Measurements from ENCODE around the gene P2RY10.

Gene P2RY10, protein sequence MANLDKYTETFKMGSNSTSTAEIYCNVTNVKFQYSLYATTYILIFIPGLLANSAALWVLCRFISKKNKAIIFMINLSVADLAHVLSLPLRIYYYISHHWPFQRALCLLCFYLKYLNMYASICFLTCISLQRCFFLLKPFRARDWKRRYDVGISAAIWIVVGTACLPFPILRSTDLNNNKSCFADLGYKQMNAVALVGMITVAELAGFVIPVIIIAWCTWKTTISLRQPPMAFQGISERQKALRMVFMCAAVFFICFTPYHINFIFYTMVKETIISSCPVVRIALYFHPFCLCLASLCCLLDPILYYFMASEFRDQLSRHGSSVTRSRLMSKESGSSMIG

DNA sequence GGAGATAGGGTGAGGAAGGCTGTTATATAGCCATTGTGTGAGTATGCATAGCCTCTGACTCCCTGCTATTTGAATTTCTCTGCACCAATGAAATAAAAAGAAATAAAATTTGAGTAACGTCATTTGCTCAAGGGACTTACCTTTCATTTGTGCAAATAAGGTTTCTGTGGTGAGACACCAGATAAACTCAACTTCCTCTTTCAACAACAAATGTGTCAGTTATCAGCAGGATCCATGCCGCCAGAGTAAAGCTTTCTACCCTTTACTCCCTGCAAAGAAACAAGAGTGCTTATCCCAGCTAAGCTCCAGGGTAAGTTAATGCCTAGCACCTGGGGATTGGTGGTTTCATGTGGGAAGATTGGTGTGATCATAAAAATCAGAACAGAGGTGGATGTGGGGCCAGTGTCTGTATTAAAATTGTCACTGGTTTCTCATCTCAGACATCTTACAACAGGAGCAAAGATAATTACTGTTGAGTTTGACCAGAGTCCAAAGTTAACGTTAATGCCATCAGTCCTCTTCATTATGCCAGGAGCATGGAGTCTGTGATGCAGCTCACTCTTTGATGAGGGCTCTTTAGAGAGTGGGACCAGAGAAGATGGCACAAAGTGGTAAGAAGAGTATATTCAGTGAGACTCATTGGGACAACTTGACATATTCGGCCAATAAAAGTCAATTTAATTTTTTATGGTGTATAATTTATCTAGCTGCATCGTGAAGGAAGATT is at the start of gene P2RY10:
Gene P2RY10 (plus strand): TSS at position 206 of the 727 bp plus-strand sequence. CDS start 15,130 bp downstream, outside the sequence.
- Histone ChIP-seq H4K20me1 (ENCODE audit: insufficient read depth) (no peaks in the 10 kb centered on the region), H3K79me2 (ENCODE audit: insufficient read depth, low read depth) (no peaks in the 10 kb centered on the region), H3K27me3 (ENCODE audit: insufficient read depth, low read depth) (no peaks in the 10 kb centered on the region), H3K36me3 (ENCODE audit: insufficient read depth) (no peaks in the 10 kb centered on the region), H3K4me2 (peak within 1 kb of the TSS; percentile 77), H3K4me3 (IDR thresholded peaks at IDR 0.05; ENCODE audit: insufficient read depth, low read depth, low read length) (no peak within 1 kb of the TSS), H2AFZ (ENCODE audit: low read depth) (peak within 1 kb of the TSS; percentile 53; the same call in 1 of the 2 replicates), H3K9ac (peak within 1 kb of the TSS; percentile 55; the same call in 1 of the 2 replicates), H3K27ac (peak within 1 kb of the TSS; percentile 82), H3K4me1 (ENCODE audit: low read depth, poor library complexity, severe bottlenecking) (peaks cover 45% of the 10 kb centered on the region)
- TF ChIP-seq, protein P1, sequence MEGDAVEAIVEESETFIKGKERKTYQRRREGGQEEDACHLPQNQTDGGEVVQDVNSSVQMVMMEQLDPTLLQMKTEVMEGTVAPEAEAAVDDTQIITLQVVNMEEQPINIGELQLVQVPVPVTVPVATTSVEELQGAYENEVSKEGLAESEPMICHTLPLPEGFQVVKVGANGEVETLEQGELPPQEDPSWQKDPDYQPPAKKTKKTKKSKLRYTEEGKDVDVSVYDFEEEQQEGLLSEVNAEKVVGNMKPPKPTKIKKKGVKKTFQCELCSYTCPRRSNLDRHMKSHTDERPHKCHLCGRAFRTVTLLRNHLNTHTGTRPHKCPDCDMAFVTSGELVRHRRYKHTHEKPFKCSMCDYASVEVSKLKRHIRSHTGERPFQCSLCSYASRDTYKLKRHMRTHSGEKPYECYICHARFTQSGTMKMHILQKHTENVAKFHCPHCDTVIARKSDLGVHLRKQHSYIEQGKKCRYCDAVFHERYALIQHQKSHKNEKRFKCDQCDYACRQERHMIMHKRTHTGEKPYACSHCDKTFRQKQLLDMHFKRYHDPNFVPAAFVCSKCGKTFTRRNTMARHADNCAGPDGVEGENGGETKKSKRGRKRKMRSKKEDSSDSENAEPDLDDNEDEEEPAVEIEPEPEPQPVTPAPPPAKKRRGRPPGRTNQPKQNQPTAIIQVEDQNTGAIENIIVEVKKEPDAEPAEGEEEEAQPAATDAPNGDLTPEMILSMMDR (conservative IDR thresholded peaks at IDR 0.05; ENCODE audit: low read depth, low read length), result no peak

DNA sequence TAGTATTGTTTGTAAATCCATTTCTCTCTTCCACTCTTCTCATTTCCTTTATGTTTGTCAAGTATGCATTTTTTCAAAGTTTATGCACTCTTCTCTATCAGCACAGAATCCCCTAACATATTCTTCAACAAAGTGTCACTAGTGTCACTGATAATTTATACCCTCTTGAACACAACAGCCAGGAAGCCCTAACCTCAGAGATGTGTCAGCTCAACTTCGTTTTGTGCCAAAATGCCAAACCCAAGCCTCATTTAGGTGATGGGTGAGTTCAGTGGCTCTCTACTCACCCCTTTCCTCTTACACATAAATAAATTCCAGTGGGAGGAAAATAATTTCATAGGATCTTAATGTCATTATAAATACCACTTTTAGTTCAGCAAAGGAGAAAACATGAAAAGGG is 22.4 kb upstream of the P2RY10 start:
- H3K27me3 ChIP-seq (ENCODE audit: insufficient read depth, low read depth), result no peaks in the 10 kb centered on the region
- H3K79me2 ChIP-seq (ENCODE audit: insufficient read depth, low read depth), result no peaks in the 10 kb centered on the region
- H3K27ac ChIP-seq, result peak overlapping the region; percentile 91
- peaks cover 30% of the 10 kb centered on the region for H3K4me1 ChIP-seq (ENCODE audit: low read depth, poor library complexity, severe bottlenecking)
- TF ChIP-seq, protein P1 (conservative IDR thresholded peaks at IDR 0.05; ENCODE audit: low read depth, low read length), result no peak
- 0 out of 2 replicates have a peak overlapping the region, but pooled peaks have one; percentile 29 for H2AFZ ChIP-seq (ENCODE audit: low read depth)
- no peaks in the 10 kb centered on the region for H3K36me3 ChIP-seq (ENCODE audit: insufficient read depth)
- H3K9ac ChIP-seq, result peak overlapping the region; percentile 51; the same call in 1 of the 2 replicates
- H3K4me3 ChIP-seq (IDR thresholded peaks at IDR 0.05; ENCODE audit: insufficient read depth, low read depth, low read length), result no peak overlapping the region
- H3K4me2 ChIP-seq, result peak overlapping the region; percentile 73
- no peaks in the 10 kb centered on the region for H4K20me1 ChIP-seq (ENCODE audit: insufficient read depth)

DNA sequence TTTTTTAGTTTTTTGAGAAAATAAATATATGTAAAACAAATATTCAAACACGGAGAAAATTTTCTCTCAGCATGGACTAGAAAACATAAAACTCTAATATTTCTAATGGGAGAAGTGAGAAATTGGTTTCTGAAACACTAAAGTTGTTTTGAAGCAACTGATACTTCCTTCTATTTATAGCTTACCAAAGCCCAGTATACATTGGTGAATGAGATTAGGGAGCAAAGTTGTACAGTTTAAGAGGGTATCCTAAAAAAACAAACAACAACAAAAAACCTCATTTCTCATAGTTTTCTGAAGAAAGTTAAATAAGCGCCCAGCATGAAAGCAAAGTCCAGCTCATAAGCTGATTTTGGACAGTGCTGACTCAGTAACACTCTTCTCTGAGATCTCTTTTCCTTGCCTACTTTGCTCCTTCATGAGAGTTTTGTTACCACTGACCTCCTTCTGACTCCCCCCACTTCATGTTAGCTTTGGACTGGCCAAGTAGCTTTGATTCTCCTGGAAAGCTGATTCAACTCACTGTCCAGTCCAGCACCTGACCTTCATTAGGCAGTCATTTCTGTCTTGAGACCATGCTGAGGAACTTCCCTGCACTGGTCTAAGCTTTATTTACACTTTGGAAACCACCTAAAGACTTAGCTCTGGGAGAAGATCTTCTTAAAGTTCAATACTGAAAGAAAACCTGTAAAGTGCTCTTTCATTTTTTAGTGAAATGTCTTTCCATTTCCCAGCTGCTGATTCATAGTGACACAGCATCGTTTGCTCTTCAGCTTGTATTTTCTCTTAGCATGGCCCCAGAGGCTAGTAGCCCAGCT is 21.8 kb upstream of the P2RY10 start:
- Histone ChIP-seq H3K27ac (peak overlapping the region; percentile 91), H3K4me3 (IDR thresholded peaks at IDR 0.05; ENCODE audit: insufficient read depth, low read depth, low read length) (no peak overlapping the region)

DNA sequence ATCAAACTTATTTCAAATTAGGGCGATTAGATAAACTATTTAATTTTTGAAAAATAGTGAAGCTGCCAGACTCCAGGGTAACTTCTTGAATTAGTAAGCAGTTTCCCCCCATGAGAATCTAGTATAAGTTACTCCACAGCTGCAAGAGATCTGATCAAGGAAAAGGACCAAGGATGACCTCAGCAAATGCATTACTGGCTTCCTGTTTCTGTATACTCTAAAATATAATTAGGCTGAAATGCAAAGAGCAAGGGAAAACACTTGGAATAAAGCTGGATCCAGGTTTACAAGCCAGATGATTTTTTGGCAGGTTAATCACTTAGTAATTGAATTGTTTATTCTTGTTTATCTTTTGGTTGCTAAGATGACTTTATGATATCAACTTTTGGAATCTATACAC is 13.4 kb upstream of the P2RY10 start:
- Histone ChIP-seq H3K4me1 (ENCODE audit: low read depth, poor library complexity, severe bottlenecking) (no peaks in the 10 kb centered on the region), H4K20me1 (ENCODE audit: insufficient read depth) (no peaks in the 10 kb centered on the region), H3K36me3 (ENCODE audit: insufficient read depth) (no peaks in the 10 kb centered on the region), H3K27me3 (ENCODE audit: insufficient read depth, low read depth) (no peaks in the 10 kb centered on the region), H3K4me3 (IDR thresholded peaks at IDR 0.05; ENCODE audit: insufficient read depth, low read depth, low read length) (no peak overlapping the region), H3K27ac (no peak overlapping the region), H2AFZ (ENCODE audit: low read depth) (no peak overlapping the region), H3K4me2 (no peak overlapping the region), H3K79me2 (ENCODE audit: insufficient read depth, low read depth) (no peaks in the 10 kb centered on the region), H3K9ac (no peak overlapping the region)
- TF ChIP-seq, protein P1 (conservative IDR thresholded peaks at IDR 0.05; ENCODE audit: low read depth, low read length), result no peak

More for the DNA sequence above, 21.8 kb upstream of the P2RY10 start:
- TF ChIP-seq, protein P1 (conservative IDR thresholded peaks at IDR 0.05; ENCODE audit: low read depth, low read length), result no peak
- Histone ChIP-seq H3K36me3 (ENCODE audit: insufficient read depth) (no peaks in the 10 kb centered on the region), H3K4me1 (ENCODE audit: low read depth, poor library complexity, severe bottlenecking) (peaks cover 30% of the 10 kb centered on the region), H3K4me2 (peak overlapping the region; percentile 73), H3K27me3 (ENCODE audit: insufficient read depth, low read depth) (no peaks in the 10 kb centered on the region), H3K9ac (peak overlapping the region; percentile 51), H2AFZ (ENCODE audit: low read depth) (peak overlapping the region; percentile 71; the same call in 1 of the 2 replicates), H3K79me2 (ENCODE audit: insufficient read depth, low read depth) (no peaks in the 10 kb centered on the region), H4K20me1 (ENCODE audit: insufficient read depth) (no peaks in the 10 kb centered on the region)
